ENCODE data around the gene ZNF830. TPM values are rescaled to one million over a fixed set of nuclear protein-coding genes. Genes with fewer than 3 reads are reported as not detected.

Gene ZNF830
- total and polyA plus RNA-seq, 2 of the 13 experiments (the other 11 are each of a cell fraction or from before 2014, with no cell fraction given) = 6.1 to 19.0 TPM

DNA sequence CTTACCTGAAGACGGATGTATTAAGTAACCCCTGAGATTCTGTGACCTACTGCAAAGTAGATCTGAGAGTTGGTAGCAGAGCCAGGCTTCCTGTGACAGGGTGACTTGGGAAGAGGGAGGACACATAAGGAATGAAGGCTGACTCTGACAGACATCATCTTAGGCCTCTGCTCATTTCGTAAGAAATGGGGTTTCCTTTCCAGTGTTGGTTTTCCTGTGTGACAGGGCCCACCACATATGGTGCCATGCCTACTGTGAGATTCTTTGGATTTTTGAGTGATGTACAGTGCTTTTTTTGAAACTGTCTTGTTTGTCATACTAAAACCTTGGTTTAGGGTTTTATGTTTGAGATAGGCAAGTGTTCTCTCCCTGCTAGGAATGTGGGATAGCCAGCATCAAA lies 31.7 kb downstream of the ZNF830 start (continued):
- no peak for TF ChIP-seq ZNF660 (CRISPR knock-in tag; IDR thresholded peaks at IDR 0.05; ENCODE audit: borderline replicate concordance, low read depth)
- TF ChIP-seq SALL1 (CRISPR knock-in tag; IDR thresholded peaks at IDR 0.05) = no peak

GRCh38 chr17:34996422-34997285 lies 35.3 kb downstream of the ZNF830 start:
- no peaks in the 10 kb centered on the region for H3K9me3 ChIP-seq (ENCODE audit: low read length)
- H3K9ac ChIP-seq (ENCODE audit: insufficient read depth, low read depth, low read length) = no peak overlapping the region
- no TSS peak for BruUV-seq (replicated peaks)
- no peak for FAIRE-seq
- no peak for ATAC-seq
- H3K27me3 ChIP-seq (ENCODE audit: control insufficient read depth in 1 of 2, insufficient read depth in 2 of 2, low read length in 2 of 2) = no peaks in the 10 kb centered on the region
- TF ChIP-seq REXO4 (CRISPR knock-in tag; IDR thresholded peaks at IDR 0.05; ENCODE audit: borderline replicate concordance) (no peak), ZNF570 (CRISPR knock-in tag; IDR thresholded peaks at IDR 0.05; ENCODE audit: borderline replicate concordance) (no peak), PLSCR1 (CRISPR knock-in tag; IDR thresholded peaks at IDR 0.05; ENCODE audit: borderline replicate concordance) (no peak), BRD4 (CRISPR knock-in tag; IDR thresholded peaks at IDR 0.05) (no peak), ZSCAN29 (CRISPR knock-in tag; conservative IDR thresholded peaks at IDR 0.05) (no peak), HDAC6 (IDR thresholded peaks at IDR 0.05; ENCODE audit: low read depth, low read length) (no peak), ZNF180 (CRISPR knock-in tag; IDR thresholded peaks at IDR 0.05; ENCODE audit: borderline replicate concordance, low read depth) (no peak)
- no peaks in the 10 kb centered on the region for H4K20me1 ChIP-seq (ENCODE audit: insufficient read depth, low read length)
- CTCF ChIA-PET (ENCODE audit: low intra/inter-chr PET ratio, low total read pairs) = interaction anchor here (2.6 to 5.0 kb wide), 2 partner anchors 93 to 123 kb away, joined by 21 to 46 read pairs; partner anchors contain the start of gene RAD51D
- intact Hi-C loops (cut with micrococcal nuclease; ENCODE audit: unreplicated experiment) = no loop called here
- WGBS (ENCODE audit: low lambda C conversion rate) = 97% methylated on average over 3 of the region's 3 CpGs
- no peak overlapping the region for H3K4me2 ChIP-seq (ENCODE audit: low read depth, low read length)
- no peak for DNase-seq (ENCODE audit: low spot score)
- H3K79me2 ChIP-seq (ENCODE audit: insufficient read depth, low read length) = no peaks in the 10 kb centered on the region
- peaks cover 21 to 87% of the 10 kb centered on the region in 2 experiments for H3K36me3 ChIP-seq (replicated peaks in 1 of 2; ENCODE audit: control insufficient read depth in 1 of 2, insufficient read depth in 2 of 2, low read length in 2 of 2)
- POLR2A ChIA-PET = interaction anchor here (1.0 kb wide), 1 partner anchor 123 kb away, joined by 3 read pairs; the partner anchor contains the start of gene RAD51D
- H3K4me1 ChIP-seq (ENCODE audit: insufficient read depth, low read length) = no peaks in the 10 kb centered on the region
- no peak overlapping the region for H3K27ac ChIP-seq (ENCODE audit: extremely low read length, insufficient read depth, low read length)
- no peak overlapping the region for H3K4me3 ChIP-seq (replicated peaks in 1 of 3; ENCODE audit: insufficient read depth in 1 of 3, low read depth in 2 of 3, low read length in 3 of 3)
- no peak overlapping the region for H2AFZ ChIP-seq (ENCODE audit: low read length)
- in situ Hi-C loops (cut with HindIII; ENCODE audit: extremely low pct_ligation_motif_present, low pct_unique_long_range_greater_than_20kb) = loop anchor here (5.0 kb wide), 1 partner anchor 126 kb away; the partner anchor contains the start of gene FNDC8
